ENCODE data around the gene SMARCC2.
"Not testable (repeated sequence)": the region's sequence is repeated elsewhere in the genome, so short reads cannot be mapped to it uniquely, and the experiment has no call there.

SMARCC2 gene

DNA sequence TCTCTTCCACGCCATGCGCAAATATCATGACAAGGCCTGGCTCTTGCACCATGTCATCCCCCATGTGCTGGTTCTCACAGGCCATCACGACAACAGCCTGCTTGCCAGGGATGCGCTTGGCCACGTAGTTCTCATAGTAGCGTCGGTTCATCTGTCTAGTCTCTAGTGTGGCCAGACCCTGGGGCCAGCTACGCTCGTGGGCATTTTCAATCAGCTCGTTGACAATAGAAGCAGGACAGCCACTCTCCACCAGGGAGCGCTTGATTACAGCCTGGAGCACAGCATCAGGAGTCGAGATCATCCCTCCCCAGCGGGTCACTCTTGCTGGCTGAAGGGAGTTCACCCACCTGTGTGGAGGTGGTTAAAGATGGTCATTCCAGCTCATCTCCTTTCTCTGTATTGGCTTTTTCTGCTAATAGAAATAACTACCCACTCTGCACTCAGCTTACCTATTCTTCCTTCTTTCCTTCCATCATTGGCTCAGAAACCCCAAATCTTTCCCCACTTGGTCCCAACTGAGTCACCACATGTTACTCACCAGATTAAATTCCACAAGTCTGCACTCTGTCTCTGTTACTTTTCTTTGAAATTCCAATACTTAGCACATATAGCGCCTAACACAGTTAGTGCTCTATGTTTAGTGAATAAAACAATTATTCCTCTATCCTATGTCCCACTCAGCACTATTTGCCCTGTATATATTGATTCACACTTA lies 17.3 kb upstream of the SMARCC2 start:
- DNase-seq: peak in 1 of 2 donors; percentile 49

DNA sequence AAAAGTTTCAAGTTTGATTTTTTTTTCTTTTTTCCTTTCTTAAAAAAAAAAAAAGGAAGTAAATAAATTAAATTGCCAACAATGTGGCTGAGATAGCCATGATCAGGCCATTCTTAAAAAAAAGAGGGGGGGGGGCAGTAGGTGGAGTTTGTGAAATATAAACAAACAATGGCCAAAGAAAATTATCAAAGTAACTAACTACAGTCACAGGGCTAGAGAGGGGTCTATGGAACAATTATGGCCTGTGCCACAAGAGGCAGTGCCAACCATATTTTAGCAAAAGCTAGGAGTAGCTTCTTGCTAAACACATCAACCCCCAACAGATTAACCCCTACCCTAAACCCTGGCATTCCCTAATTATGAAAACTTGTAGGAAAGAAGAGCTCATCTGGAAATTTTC lies 16.2 kb upstream of the SMARCC2 start:
- DNase-seq: no peak

DNA sequence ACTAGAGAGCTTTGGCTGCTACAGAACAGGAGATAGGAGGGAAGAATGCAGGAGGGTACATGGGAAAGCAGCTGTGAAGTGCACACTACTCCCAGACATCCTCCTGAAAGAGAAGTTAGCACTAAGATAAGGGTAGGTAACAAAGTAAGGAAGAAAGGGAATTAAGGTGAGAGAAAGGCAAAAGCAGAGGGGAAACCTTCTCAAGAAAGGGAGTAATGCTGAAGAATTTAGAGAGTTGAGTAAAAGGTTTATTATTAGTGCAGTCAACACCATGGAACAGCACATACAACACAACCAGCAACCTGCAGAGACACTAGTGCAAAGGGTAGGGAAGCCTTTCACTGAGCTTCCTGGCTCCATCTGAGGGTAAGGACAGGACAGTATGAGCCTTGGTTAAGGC lies 15.0 kb upstream of the SMARCC2 start:
- DNase-seq: no peak

GRCh38 chr12:56202838-56203237 lies 13.6 kb upstream of the SMARCC2 start:
- no peak for DNase-seq

GRCh38 chr12:56202366-56202765 lies 13.1 kb upstream of the SMARCC2 start:
- DNase-seq: no peak

DNA sequence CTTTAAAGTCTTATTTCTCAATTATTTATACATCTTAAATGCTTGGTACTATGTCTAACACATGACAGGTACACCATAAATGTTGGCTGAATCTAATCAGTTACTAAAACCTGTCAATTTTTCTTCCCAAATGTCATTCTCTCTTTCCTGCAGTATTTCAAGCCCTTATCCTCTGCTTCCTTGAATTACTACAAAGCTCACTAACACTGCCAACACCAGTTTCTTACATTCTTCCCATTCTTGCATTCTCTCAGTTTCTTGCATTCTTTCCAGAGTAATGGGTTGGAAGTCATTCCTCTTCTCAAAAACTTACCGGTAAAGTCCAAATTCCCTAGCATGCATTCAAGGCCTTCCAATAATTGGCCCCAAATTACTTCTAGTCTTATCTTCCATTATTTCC lies 9.6 kb upstream of the SMARCC2 start:
- DNase-seq: no peak

GRCh38 chr12:56197921-56198635 lies 8.8 kb upstream of the SMARCC2 start:
- no peak for DNase-seq

GRCh38 chr12:56196818-56197550 lies 7.7 kb upstream of the SMARCC2 start:
- not testable (repeated sequence) for DNase-seq

DNA sequence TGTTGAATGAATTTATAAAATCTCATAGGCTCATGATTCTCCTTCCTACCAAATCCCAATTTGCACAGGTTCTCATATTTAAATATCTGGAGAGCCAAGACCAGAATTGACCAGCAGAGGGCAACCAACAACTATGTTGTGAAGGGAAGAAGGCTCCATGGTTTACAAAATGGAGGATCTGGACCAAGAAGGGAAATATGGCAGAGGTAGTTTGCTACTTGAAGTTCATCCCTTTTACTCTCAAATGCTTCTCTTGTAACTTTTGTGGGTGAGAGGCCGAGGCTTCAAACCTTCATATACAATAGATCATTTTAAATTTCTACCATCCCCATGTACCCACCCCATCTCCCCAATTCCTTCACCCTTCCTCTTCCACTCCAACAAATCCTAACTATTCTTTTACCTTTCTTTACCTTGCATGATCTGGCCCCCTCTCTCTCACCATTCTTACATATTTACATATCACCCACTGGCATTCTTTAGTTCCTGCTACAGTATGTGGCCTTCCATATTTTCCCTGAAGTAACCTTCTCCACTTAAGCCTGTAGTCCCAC lies 3.8 kb upstream of the SMARCC2 start:
- DNase-seq: peak; percentile 75 to 81

GRCh38 chr12:56192582-56192981 lies 3.3 kb upstream of the SMARCC2 start:
- DNase-seq: no peak

GRCh38 chr12:56190695-56191155 lies 1.4 kb upstream of the SMARCC2 start:
- no peak for DNase-seq

- peak; percentile 91 to 95 for DNase-seq
Measured at GRCh38 chr12:56189918-56190694, 823 bp upstream of the SMARCC2 start.

DNA sequence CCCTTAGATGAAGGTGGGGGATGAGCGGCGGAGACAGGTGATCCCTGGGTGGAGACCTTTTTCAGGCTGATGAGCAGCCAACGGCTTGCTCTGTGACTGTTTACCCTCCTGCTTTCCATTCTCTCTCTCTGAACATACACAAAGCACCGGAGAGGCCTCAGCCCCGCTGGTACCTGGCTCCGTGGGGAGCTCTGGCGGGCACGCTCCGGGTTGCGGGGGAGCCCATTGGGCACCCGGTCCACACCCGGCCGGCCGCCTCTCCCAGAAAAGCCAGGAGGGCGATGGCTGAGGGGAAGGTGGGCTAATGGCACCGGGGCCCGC lies 545 bp downstream of the SMARCC2 start:
- DNase-seq: no peak

GRCh38 chr12:56188131-56188777 lies 1.0 kb downstream of the SMARCC2 start:
- no peak for DNase-seq

- no peak for DNase-seq
Measured at GRCh38 chr12:56186957-56187356, 2.3 kb downstream of the SMARCC2 start.

- no peak for DNase-seq
Measured at GRCh38 chr12:56178347-56178746, 10.9 kb downstream of the SMARCC2 start.

- DNase-seq: no peak
Measured at GRCh38 chr12:56172839-56173238, 16.4 kb downstream of the SMARCC2 start.

DNA sequence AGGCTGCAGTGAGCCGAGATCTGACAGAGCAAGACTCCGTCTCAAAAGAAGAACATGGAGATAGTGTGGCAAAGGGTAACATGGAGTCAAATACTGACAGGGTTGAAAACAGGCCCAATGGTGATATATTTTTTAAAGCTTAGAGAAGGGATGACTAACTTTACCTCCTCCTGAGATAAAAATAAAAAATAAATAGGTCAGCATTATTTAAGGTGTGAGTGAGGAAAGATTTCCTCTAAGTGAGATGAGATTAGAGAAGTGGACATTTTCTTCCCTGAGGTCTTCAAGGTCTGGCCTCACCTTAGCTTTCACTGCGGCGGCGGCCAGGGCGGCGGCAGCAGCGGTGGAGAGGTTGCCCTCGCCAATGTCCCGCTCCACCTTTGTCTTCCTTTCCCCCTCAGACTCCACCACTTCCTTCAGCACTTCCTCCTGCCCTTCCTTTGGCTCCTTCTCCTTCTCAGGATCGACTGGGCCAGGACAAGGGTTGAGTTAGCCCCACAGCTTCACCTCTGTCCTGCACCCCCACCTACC lies 20.0 kb downstream of the SMARCC2 start:
- DNase-seq: no peak

- DNase-seq: no peak
Measured at GRCh38 chr12:56165369-56165768, 23.9 kb downstream of the SMARCC2 start.

GRCh38 chr12:56164345-56164729 lies 24.9 kb downstream of the SMARCC2 start:
- DNase-seq: no peak

DNA sequence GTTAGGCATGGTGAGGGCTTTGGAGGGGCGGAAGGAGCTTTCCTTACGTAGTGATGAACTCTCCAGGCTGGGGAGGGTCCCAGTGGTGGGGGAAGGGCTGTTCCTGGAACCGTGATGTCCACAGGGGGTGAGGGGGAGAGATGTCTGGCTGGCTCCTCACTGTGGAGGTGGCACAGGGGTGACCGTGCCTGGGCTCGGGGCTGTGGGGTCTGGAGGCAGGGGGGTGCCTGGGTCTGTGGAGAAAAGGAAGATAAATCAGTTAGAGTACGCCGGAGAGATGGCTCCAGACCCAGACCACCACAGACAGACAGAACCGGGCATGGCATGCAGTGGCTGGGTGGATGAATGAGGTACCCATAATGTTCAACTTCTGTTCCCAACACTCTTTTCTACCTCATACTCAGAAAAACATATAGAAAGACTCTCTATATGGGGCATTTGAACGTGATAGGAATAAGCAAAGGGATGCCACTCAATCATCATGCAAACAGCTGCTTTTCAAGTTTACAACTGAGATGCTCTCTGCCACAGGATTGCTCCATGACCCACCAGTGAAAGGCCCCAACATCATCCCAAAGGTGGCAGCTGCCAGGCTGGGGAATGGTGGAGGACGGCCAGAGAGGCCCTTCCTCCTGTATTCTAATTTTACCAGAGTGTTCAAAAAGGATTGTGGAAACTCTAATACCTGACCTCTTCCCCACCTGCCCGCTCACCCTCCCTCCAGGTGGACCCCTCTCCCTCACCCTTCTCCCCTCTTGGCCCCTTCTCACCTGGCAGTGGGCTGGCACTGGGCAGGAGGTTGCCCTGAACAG lies 25.5 kb downstream of the SMARCC2 start:
- no peak for DNase-seq
